ENCODE results near the gene FOXL3.
"Not testable (repeated sequence)": the region's sequence is repeated elsewhere in the genome, so short reads cannot be mapped to it uniquely, and the experiment has no call there.

Gene FOXL3

GRCh38 chr7:262251-262572 is 27.8 kb upstream of the FOXL3 start:
- H3K27ac ChIP-seq (ENCODE audit: low read length): no peak overlapping the region
- no peak overlapping the region for H3K9ac ChIP-seq (ENCODE audit: low read depth, low read length)
- DNase-seq: no peak
- H3K4me2 ChIP-seq (ENCODE audit: insufficient read depth, low read length): no peak overlapping the region
- TF ChIP-seq EZH2 (IDR thresholded peaks at IDR 0.05; ENCODE audit: borderline replicate concordance, low read depth, low read length, severe bottlenecking) (no peak), CTCF (IDR thresholded peaks at IDR 0.05; ENCODE audit: borderline replicate concordance, extremely low read depth, low read length, poor library complexity, severe bottlenecking) (no peak)
- H3K4me1 ChIP-seq (ENCODE audit: insufficient read depth, low read length): no peaks in the 10 kb centered on the region
- no peaks in the 10 kb centered on the region for H3K79me2 ChIP-seq (ENCODE audit: insufficient read depth, low read length)
- no peaks in the 10 kb centered on the region for H3K36me3 ChIP-seq (ENCODE audit: insufficient read depth, low read length)
- no peaks in the 10 kb centered on the region for H3K27me3 ChIP-seq (ENCODE audit: insufficient read depth, low read length, poor library complexity)
- H2AFZ ChIP-seq (ENCODE audit: low read depth, low read length): no peak overlapping the region
- no peak for ATAC-seq (ENCODE audit: insufficient read depth, low read depth)
- no peaks in the 10 kb centered on the region for H4K20me1 ChIP-seq (ENCODE audit: insufficient read depth, low read length)
- peak overlapping the region in 1 of 2 experiments; percentile 20; a peak in 1 of 4 replicates for H3K4me3 ChIP-seq (ENCODE audit: low read depth in 1 of 2, low read length in 2 of 2)
- peaks cover 9% of the 10 kb centered on the region for H3K9me3 ChIP-seq (ENCODE audit: insufficient read depth, low read length, severe bottlenecking)

- not testable (repeated sequence) for H3K4me1 ChIP-seq (ENCODE audit: insufficient read depth, low read length); H3K9ac ChIP-seq (ENCODE audit: low read depth, low read length); ATAC-seq (ENCODE audit: insufficient read depth, low read depth); H3K9me3 ChIP-seq (ENCODE audit: insufficient read depth, low read length, severe bottlenecking); H3K4me2 ChIP-seq (ENCODE audit: insufficient read depth, low read length); H3K27ac ChIP-seq (ENCODE audit: low read length); H3K27me3 ChIP-seq (ENCODE audit: insufficient read depth, low read length, poor library complexity); H3K79me2 ChIP-seq (ENCODE audit: insufficient read depth, low read length); H3K36me3 ChIP-seq (ENCODE audit: insufficient read depth, low read length); H4K20me1 ChIP-seq (ENCODE audit: insufficient read depth, low read length); H2AFZ ChIP-seq (ENCODE audit: low read depth, low read length)
- TF ChIP-seq CTCF (IDR thresholded peaks at IDR 0.05; ENCODE audit: borderline replicate concordance, extremely low read depth, low read length, poor library complexity, severe bottlenecking): peak; percentile 15
- peak overlapping the region in 1 of 2 experiments; percentile 20; a peak in 1 of 4 replicates for H3K4me3 ChIP-seq (ENCODE audit: low read depth in 1 of 2, low read length in 2 of 2)
- peak; percentile 44 for DNase-seq
These were observed 27.2 kb upstream of the FOXL3 start for GRCh38 chr7:262631-263311.

GRCh38 chr7:263483-264351 is 26.3 kb upstream of the FOXL3 start:
- not testable (repeated sequence) for H3K36me3 ChIP-seq (ENCODE audit: insufficient read depth, low read length); ATAC-seq (ENCODE audit: insufficient read depth, low read depth); H3K9ac ChIP-seq (ENCODE audit: low read depth, low read length); H3K4me1 ChIP-seq (ENCODE audit: insufficient read depth, low read length); H3K4me3 ChIP-seq (ENCODE audit: low read depth in 1 of 2, low read length in 2 of 2); H3K4me2 ChIP-seq (ENCODE audit: insufficient read depth, low read length); H3K9me3 ChIP-seq (ENCODE audit: insufficient read depth, low read length, severe bottlenecking); H3K27me3 ChIP-seq (ENCODE audit: insufficient read depth, low read length, poor library complexity); H3K27ac ChIP-seq (ENCODE audit: low read length); H2AFZ ChIP-seq (ENCODE audit: low read depth, low read length); DNase-seq; H4K20me1 ChIP-seq (ENCODE audit: insufficient read depth, low read length); H3K79me2 ChIP-seq (ENCODE audit: insufficient read depth, low read length)
- peak; percentile 30 for TF ChIP-seq CTCF (IDR thresholded peaks at IDR 0.05; ENCODE audit: borderline replicate concordance, extremely low read depth, low read length, poor library complexity, severe bottlenecking)
